ENCODE data around the gene RAET1L.

- TF ChIP-seq GATA3 (IDR thresholded peaks at IDR 0.05; ENCODE audit: low read depth, low read length) (no peak), GATA2 (IDR thresholded peaks at IDR 0.05; ENCODE audit: low read depth, low read length) (no peak)
Observed at GRCh38 chr6:150072201-150072600, 46.9 kb upstream of the RAET1L start.
